ENCODE measurements around the gene ISM1.

- no peak for TF ChIP-seq CTCF (IDR thresholded peaks at IDR 0.05)
- no peak for TF ChIP-seq POLR2A (IDR thresholded peaks at IDR 0.05)
- no peak for TF ChIP-seq EP300 (IDR thresholded peaks at IDR 0.05; ENCODE audit: low read depth)
- no peak for TF ChIP-seq POLR2AphosphoS5 (IDR thresholded peaks at IDR 0.05)
These were observed 112.0 kb downstream of the ISM1 start for GRCh38 chr20:13333036-13333435.

All from transverse colon (tissue), 4 donors.